KMS-11 (cell line): ENCODE measurements around the gene IFFO2.

Experiments used
- H2AFZ ChIP-seq: fragments of 200-600 bp; sonication (generic); 2 replicates; pipeline ENCODE4 v1.6.1; 2016; ENCODE audit warnings: antibody characterized with exemption, mixed run types, low read depth
- H3K27ac ChIP-seq: fragments of 200-600 bp; sonication (generic); 2 replicates; pipeline ENCODE4 v1.6.1; 2016; ENCODE audit warnings: mild to moderate bottlenecking, mixed run types
- H3K27me3 ChIP-seq: fragments of 200-600 bp; sonication (generic); 2 replicates; pipeline ENCODE4 v1.6.1; 2017; ENCODE audit warnings: mild to moderate bottlenecking, low read depth, mixed run types, moderate library complexity; ENCODE audit not compliant: insufficient read depth
- H3K36me3 ChIP-seq: fragments of 200-600 bp; sonication (generic); 2 replicates; pipeline ENCODE4 v1.6.1; 2017; ENCODE audit warnings: mild to moderate bottlenecking, mixed run types; ENCODE audit not compliant: insufficient read depth
- H3K4me1 ChIP-seq: fragments of 200-600 bp; sonication (generic); 2 replicates; pipeline ENCODE4 v1.6.1; 2016; ENCODE audit warnings: mild to moderate bottlenecking, low read depth, mixed run types; ENCODE audit not compliant: poor library complexity, severe bottlenecking
- H3K4me2 ChIP-seq: fragments of 200-600 bp; sonication (generic); 2 replicates; pipeline ENCODE4 v1.7.0; 2016; ENCODE audit warnings: mild to moderate bottlenecking, mixed run types
- H3K4me3 ChIP-seq: fragments of 200-600 bp; sonication (generic); IDR thresholded peaks from 2 replicates; pipeline ENCODE4 v1.6.1; 2017; ENCODE audit warnings: low read depth, low read length, mixed read lengths; ENCODE audit not compliant: insufficient read depth
- H3K79me2 ChIP-seq: fragments of 200-600 bp; sonication (generic); 2 replicates; pipeline ENCODE4 v1.6.1; 2016; ENCODE audit warnings: low read depth, mixed run types; ENCODE audit not compliant: insufficient read depth
- H3K9ac ChIP-seq: fragments of 200-600 bp; sonication (generic); 2 replicates; pipeline ENCODE4 v1.6.1; 2016; ENCODE audit warnings: mild to moderate bottlenecking, mixed run types
- H4K20me1 ChIP-seq: fragments of 200-600 bp; sonication (generic); 2 replicates; pipeline ENCODE4 v1.6.1; 2016; ENCODE audit warnings: mild to moderate bottlenecking, mixed run types; ENCODE audit not compliant: insufficient read depth
- CTCF ChIP-seq: fragments of 200-600 bp; sonication (generic); conservative IDR thresholded peaks from 2 replicates; pipeline ENCODE4 v1.6.1; 2017; ENCODE audit warnings: low read depth, mild to moderate bottlenecking, antibody characterized with exemption, low read length, moderate library complexity, mixed read lengths

The IFFO2 gene

GRCh38 chr1:18868801-18869424 lies 87.6 kb downstream of the IFFO2 start:
- Histone ChIP-seq H3K4me2 (no peak overlapping the region), H3K79me2 (no peaks in the 10 kb centered on the region), H3K4me3 (no peak overlapping the region), H3K27me3 (peaks cover 44% of the 10 kb centered on the region; the same call in 1 of the 2 replicates), H3K36me3 (no peaks in the 10 kb centered on the region), H3K9ac (no peak overlapping the region), H2AFZ (no peak overlapping the region), H3K27ac (no peak overlapping the region), H4K20me1 (no peaks in the 10 kb centered on the region), H3K4me1 (no peaks in the 10 kb centered on the region)
- TF ChIP-seq CTCF: no peak

- H3K4me3 ChIP-seq: no peak overlapping the region
- H3K4me2 ChIP-seq: no peak overlapping the region
- no peaks in the 10 kb centered on the region for H4K20me1 ChIP-seq
- H3K79me2 ChIP-seq: no peaks in the 10 kb centered on the region
- peaks cover 44% of the 10 kb centered on the region; the same call in 1 of the 2 replicates for H3K27me3 ChIP-seq
- H3K36me3 ChIP-seq: no peaks in the 10 kb centered on the region
- H3K27ac ChIP-seq: no peak overlapping the region
- no peaks in the 10 kb centered on the region for H3K4me1 ChIP-seq
- no peak overlapping the region for H3K9ac ChIP-seq
- no peak overlapping the region for H2AFZ ChIP-seq
- no peak for TF ChIP-seq CTCF
These were observed 88.1 kb downstream of the IFFO2 start for GRCh38 chr1:18868354-18868753.

GRCh38 chr1:18866846-18867245 lies 89.6 kb downstream of the IFFO2 start:
- no peaks in the 10 kb centered on the region for H3K36me3 ChIP-seq
- no peak overlapping the region for H3K27ac ChIP-seq
- no peak overlapping the region for H2AFZ ChIP-seq
- H3K79me2 ChIP-seq: no peaks in the 10 kb centered on the region
- no peaks in the 10 kb centered on the region for H4K20me1 ChIP-seq
- peaks cover 44% of the 10 kb centered on the region; the same call in 1 of the 2 replicates for H3K27me3 ChIP-seq
- H3K4me1 ChIP-seq: no peaks in the 10 kb centered on the region
- no peak overlapping the region for H3K9ac ChIP-seq
- H3K4me2 ChIP-seq: no peak overlapping the region
- no peak for TF ChIP-seq CTCF
- no peak overlapping the region for H3K4me3 ChIP-seq

GRCh38 chr1:18866314-18866713 lies 90.2 kb downstream of the IFFO2 start:
- Histone ChIP-seq H2AFZ (no peak overlapping the region), H3K36me3 (no peaks in the 10 kb centered on the region), H3K9ac (no peak overlapping the region), H3K27ac (no peak overlapping the region), H3K4me2 (no peak overlapping the region), H3K4me1 (no peaks in the 10 kb centered on the region), H3K79me2 (no peaks in the 10 kb centered on the region), H4K20me1 (no peaks in the 10 kb centered on the region), H3K27me3 (peaks cover 47% of the 10 kb centered on the region; the same call in 1 of the 2 replicates), H3K4me3 (no peak overlapping the region)
- TF ChIP-seq CTCF: no peak
